H1 (cell line): ENCODE data around the gene ADGRA3.

ENCODE experiments used
- EP300 ChIP-seq, 2 experiments: IDR thresholded peaks; 1 replicate in 1 of 2; 2 replicates in 1 of 2; pipeline ENCODE4 v1.6.1; 2011 to 2012; ENCODE audit warnings: low read depth in 2 of 2, low read length in 2 of 2, mild to moderate bottlenecking in 2 of 2, borderline replicate concordance in 1 of 2, inconsistent platforms in 1 of 2, moderate library complexity in 1 of 2
- EZH2 ChIP-seq: fragments of 200-600 bp; sonication (generic); IDR thresholded peaks from 2 replicates; pipeline ENCODE4 v1.7.1; 2012; ENCODE audit warnings: low read depth, mild to moderate bottlenecking, moderate library complexity, low read length, inconsistent platforms; ENCODE audit not compliant: severe bottlenecking
- POLR2A ChIP-seq, 2 experiments: IDR thresholded peaks; 1 replicate in 1 of 2; 2 replicates in 1 of 2; pipeline ENCODE4 v1.6.1; 2011; ENCODE audit warnings: low read depth in 2 of 2, low read length in 2 of 2, mild to moderate bottlenecking in 2 of 2; ENCODE audit errors: control extremely low read depth in 1 of 2
- POLR2AphosphoS5 ChIP-seq: IDR thresholded peaks from 2 replicates; pipeline ENCODE4 v1.6.1; 2011; ENCODE audit warnings: low read depth, low read length
- TF ChIP-seq, protein P1 (sequence below), 3 experiments: IDR thresholded peaks; 1 replicate in 2 of 3; 2 replicates in 1 of 3; pipeline versions ENCODE4 v1.5.1 to v1.6.1; 2011; ENCODE audit warnings: low read length in 3 of 3, mild to moderate bottlenecking in 3 of 3, inconsistent platforms in 2 of 3, low read depth in 1 of 3, moderate library complexity in 1 of 3; ENCODE audit not compliant: insufficient read depth in 1 of 3; ENCODE audit errors: control extremely low read depth in 1 of 3

- TF ChIP-seq POLR2A (IDR thresholded peaks at IDR 0.05; ENCODE audit: control extremely low read depth in 1 of 2, low read depth in 2 of 2, low read length in 2 of 2) (no peak), EP300 (IDR thresholded peaks at IDR 0.05; ENCODE audit: borderline replicate concordance in 1 of 2, low read depth in 2 of 2, low read length in 2 of 2) (no peak), EZH2 (no peak), POLR2AphosphoS5 (no peak)
- TF ChIP-seq, protein P1, sequence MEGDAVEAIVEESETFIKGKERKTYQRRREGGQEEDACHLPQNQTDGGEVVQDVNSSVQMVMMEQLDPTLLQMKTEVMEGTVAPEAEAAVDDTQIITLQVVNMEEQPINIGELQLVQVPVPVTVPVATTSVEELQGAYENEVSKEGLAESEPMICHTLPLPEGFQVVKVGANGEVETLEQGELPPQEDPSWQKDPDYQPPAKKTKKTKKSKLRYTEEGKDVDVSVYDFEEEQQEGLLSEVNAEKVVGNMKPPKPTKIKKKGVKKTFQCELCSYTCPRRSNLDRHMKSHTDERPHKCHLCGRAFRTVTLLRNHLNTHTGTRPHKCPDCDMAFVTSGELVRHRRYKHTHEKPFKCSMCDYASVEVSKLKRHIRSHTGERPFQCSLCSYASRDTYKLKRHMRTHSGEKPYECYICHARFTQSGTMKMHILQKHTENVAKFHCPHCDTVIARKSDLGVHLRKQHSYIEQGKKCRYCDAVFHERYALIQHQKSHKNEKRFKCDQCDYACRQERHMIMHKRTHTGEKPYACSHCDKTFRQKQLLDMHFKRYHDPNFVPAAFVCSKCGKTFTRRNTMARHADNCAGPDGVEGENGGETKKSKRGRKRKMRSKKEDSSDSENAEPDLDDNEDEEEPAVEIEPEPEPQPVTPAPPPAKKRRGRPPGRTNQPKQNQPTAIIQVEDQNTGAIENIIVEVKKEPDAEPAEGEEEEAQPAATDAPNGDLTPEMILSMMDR (IDR thresholded peaks at IDR 0.05; ENCODE audit: control extremely low read depth in 1 of 3, insufficient read depth in 1 of 3, low read depth in 1 of 3, low read length in 3 of 3), result no peak
Observed at GRCh38 chr4:22442956-22443355, 72.9 kb downstream of the ADGRA3 start.
